Common myeloid progenitor, CD34-positive (primary cell): ENCODE data around the gene PPCDC.
A peak's percentile ranks its signal among the peaks of the same experiment; 100 is the strongest.

Source experiments
- CTCF ChIA-PET: fragments of 350-600 bp; sonication (Branson Sonifier 250); formaldehyde crosslinking; loops from one replicate; lab custom pipeline; 2021; ENCODE audit warnings: antibody characterized with exemption; lab: Charles Lee
- POLR2A ChIA-PET: fragments of 350-600 bp; sonication (Branson Sonifier 250); formaldehyde crosslinking; loops from one replicate; lab custom pipeline; 2021; ENCODE audit warnings: antibody characterized with exemption; lab: Charles Lee
- DNase-seq, 3 donors: peaks; one replicate each; pipeline versions ENCODE4 v3.0.0 to v3.0.0-alpha.2; 2013
- H3K27ac ChIP-seq, 2 experiments: 1 replicate in 1 of 2; 2 replicates in 1 of 2; pipeline ENCODE4 v1.7.0; 2013; ENCODE audit warnings: inconsistent platforms in 2 of 2, low read length in 2 of 2, mild to moderate bottlenecking in 2 of 2, low read depth in 1 of 2, moderate library complexity in 1 of 2; ENCODE audit not compliant: severe bottlenecking in 2 of 2, insufficient read depth in 1 of 2, poor library complexity in 1 of 2
- H3K27me3 ChIP-seq, 5 experiments: replicated peaks in 2 of 5; 1 replicate in 3 of 5; 2 replicates in 2 of 5; pipeline versions ENCODE4 v1.6.1 to v1.7.0; 2013; ENCODE audit warnings: low read length in 4 of 5, mild to moderate bottlenecking in 2 of 5, moderate library complexity in 2 of 5, inconsistent platforms in 1 of 5; ENCODE audit not compliant: insufficient read depth in 5 of 5, control insufficient read depth in 4 of 5
- H3K36me3 ChIP-seq, 4 experiments: 1 replicate in 2 of 4; 2 replicates in 2 of 4; pipeline versions ENCODE4 v1.6.1 to v1.7.0; 2013; ENCODE audit warnings: low read length in 3 of 4, control low read depth in 1 of 4, mild to moderate bottlenecking in 1 of 4; ENCODE audit not compliant: control insufficient read depth in 4 of 4, insufficient read depth in 4 of 4
- H3K4me1 ChIP-seq, 4 experiments: 1 replicate in 3 of 4; 2 replicates in 1 of 4; pipeline versions ENCODE4 v1.6.1 to v1.7.1; 2013; ENCODE audit warnings: low read length in 3 of 4, mild to moderate bottlenecking in 3 of 4, control low read depth in 1 of 4, inconsistent platforms in 1 of 4, moderate library complexity in 1 of 4; ENCODE audit not compliant: control insufficient read depth in 4 of 4, insufficient read depth in 4 of 4; ENCODE audit errors: control extremely low read depth in 1 of 4
- H3K4me3 ChIP-seq, 7 experiments: 1 replicate in 4 of 7; 2 replicates in 3 of 7; pipeline versions ENCODE4 v1.5.1 to v1.7.0; 2013; ENCODE audit warnings: mild to moderate bottlenecking in 7 of 7, low read length in 6 of 7, moderate library complexity in 6 of 7, inconsistent platforms in 2 of 7, low read depth in 2 of 7, control low read depth in 1 of 7; ENCODE audit not compliant: insufficient read depth in 4 of 7, control insufficient read depth in 1 of 7; ENCODE audit errors: extremely low read depth in 1 of 7
- H3K9me3 ChIP-seq, 5 experiments: 1 replicate in 4 of 5; 2 replicates in 1 of 5; pipeline versions ENCODE4 v1.6.1 to v1.7.1; 2013; ENCODE audit warnings: low read length in 4 of 5, mild to moderate bottlenecking in 2 of 5, inconsistent platforms in 1 of 5, low read depth in 1 of 5, moderate library complexity in 1 of 5; ENCODE audit not compliant: control insufficient read depth in 4 of 5, insufficient read depth in 2 of 5; ENCODE audit errors: control extremely low read depth in 1 of 5
- WGBS: methylation state at CpG from one replicate; pipeline ENCODE4 v1.1.5; 2013; ENCODE audit not compliant: insufficient coverage; 5-methylcytosine and 5-hydroxymethylcytosine counted together

PPCDC gene

DNA sequence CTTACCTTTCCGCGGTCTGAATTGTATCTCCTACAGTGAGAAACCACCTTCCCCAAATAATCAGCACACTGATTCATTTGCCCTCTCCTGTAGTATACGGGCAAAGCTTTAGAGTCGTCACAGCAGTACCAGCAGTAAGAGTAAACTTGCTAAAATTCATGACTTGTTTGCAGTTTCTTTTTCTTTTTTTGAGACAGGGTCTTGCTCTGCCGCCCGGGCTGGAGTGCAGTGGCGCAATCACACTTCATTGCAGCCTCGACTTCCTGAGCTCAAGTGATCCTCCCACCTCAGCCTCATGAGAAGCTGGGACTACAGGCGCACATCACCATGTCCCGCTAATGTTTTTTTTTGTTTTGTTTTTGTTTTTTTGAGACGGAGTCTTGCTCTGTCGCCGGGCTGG lies 16.2 kb upstream of the PPCDC start:
- ChIA-PET CTCF (interaction anchor here (1.0 to 3.0 kb wide), 3 partner anchors 8 to 35 kb away, joined by 3 to 11 read pairs (median 3); partner anchors contain the start of gene SCAMP5), POLR2A (interaction anchor here (0.7 to 1.4 kb wide), 2 partner anchors 19 to 337 kb away, joined by 3 to 7 read pairs; no protein-coding TSS in a partner anchor)

DNA sequence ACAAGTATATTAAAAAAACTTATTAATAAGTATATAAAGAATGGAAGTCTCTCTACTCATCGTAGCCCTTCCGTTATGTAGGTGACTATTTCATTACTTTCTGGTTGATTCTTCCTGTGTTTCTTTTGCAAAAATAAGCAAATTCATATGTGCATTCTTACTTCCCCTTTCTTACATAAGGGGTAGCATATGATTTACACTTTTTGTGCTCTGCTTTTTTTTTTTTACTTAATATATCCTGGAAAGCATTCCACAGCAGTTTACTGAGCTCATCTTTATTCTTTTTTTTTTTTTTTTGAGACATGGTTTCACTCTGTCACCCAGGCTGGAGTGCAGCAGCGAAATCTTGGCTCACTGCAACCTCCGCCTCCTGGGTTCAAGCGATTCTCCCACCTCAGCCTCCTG lies 15.2 kb upstream of the PPCDC start:
- Histone ChIP-seq H3K4me3 (peak overlapping the region in 5 of 7 experiments; percentile 20 to 66 (median 36)), H3K36me3 (no peaks in the 10 kb centered on the region), H3K4me1 (peaks cover 13 to 47% (median 24%) of the 10 kb centered on the region in 4 experiments), H3K27me3 (no peaks in the 10 kb centered on the region), H3K9me3 (no peaks in the 10 kb centered on the region), H3K27ac (no peak overlapping the region)
- peak; percentile 62 to 87 (median 80) for DNase-seq
- WGBS = 10% methylated on average over 2 of the region's 5 CpGs
- CTCF ChIA-PET = interaction anchor here (1.0 to 3.0 kb wide), 3 partner anchors 9 to 34 kb away, joined by 3 to 11 read pairs (median 3); partner anchors contain the start of gene SCAMP5
- POLR2A ChIA-PET = no interaction called here

More for the DNA sequence above, 16.2 kb upstream of the PPCDC start:
- Histone ChIP-seq H3K9me3 (no peaks in the 10 kb centered on the region), H3K27me3 (no peaks in the 10 kb centered on the region), H3K27ac (peak overlapping the region in 1 of 2 experiments; percentile 43), H3K4me3 (peak overlapping the region in 1 of 7 experiments; percentile 11), H3K4me1 (peaks cover 13 to 41% (median 24%) of the 10 kb centered on the region in 4 experiments), H3K36me3 (no peaks in the 10 kb centered on the region)
- 88% methylated on average over 11 of the region's 13 CpGs for WGBS
- DNase-seq = peak in 1 of 3 donors; percentile 35

DNA sequence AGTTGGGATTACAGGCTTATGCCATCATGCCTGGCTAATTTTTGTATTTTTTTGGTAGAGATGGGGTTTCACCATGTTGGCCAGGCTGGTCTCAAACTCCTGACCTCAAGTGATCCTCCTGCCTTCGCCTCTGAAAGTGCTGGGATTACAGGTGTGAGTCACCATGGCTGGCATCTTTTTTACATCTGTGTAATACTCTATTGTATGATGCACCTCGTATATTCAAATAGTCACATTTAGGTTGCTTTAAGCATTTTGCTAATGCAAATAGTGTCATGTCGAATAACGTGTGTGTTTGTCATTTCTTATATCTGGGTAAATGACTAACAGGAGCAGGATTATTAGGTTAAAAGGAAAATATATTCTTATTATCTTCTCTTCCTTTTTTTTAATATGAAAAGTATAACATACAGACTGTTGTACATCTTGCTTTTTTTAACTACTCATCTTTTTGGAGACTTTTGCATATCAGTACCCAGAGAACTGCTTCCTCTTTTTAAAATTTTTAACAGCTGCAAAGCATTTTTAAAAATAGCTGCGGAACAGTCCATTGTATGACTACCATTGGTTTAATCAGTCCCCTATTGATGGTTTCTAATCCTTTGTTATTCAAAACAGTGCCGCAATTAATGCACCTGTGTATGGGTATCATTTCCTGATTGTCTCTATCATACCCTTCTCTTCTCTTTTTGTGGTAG lies 14.6 kb upstream of the PPCDC start:
- POLR2A ChIA-PET = interaction anchor here (0.6 to 1.0 kb wide), 2 partner anchors 15 to 16 kb away, joined by 3 to 5 read pairs; partner anchors contain the start of gene PPCDC
- CTCF ChIA-PET = interaction anchor here (1.8 to 3.0 kb wide), 2 partner anchors 13 to 20 kb away, joined by 5 to 11 read pairs; partner anchors contain the start of gene SCAMP5

DNA sequence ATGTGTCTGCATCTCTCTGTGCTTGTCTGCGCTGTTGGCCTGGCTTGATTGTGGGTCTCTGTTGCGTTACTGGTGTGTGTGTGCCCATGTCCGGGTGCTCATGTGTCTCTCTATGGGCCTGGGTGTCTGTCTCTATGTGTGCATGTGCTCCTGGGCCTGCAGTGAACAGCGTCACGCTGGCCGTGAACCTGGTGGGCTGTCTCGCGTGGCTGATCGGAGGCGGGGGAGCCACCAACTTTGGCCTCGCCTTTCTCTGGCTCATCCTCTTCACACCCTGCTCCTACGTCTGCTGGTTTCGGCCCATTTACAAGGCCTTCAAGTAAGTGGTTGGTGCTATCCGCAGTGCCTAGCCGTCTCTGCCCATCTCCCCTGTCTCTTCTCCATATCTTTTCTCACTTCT lies 7.0 kb upstream of the PPCDC start:
- H3K4me1 ChIP-seq = peaks cover 0 to 22% (median 8%) of the 10 kb centered on the region in 4 experiments
- 94% methylated on average over 14 of the region's 15 CpGs for WGBS
- no peaks in the 10 kb centered on the region for H3K27me3 ChIP-seq
- DNase-seq = no peak
- H3K9me3 ChIP-seq = no peaks in the 10 kb centered on the region
- no peak overlapping the region for H3K27ac ChIP-seq
- ChIA-PET CTCF (no interaction called here), POLR2A (no interaction called here)
- no peak overlapping the region for H3K4me3 ChIP-seq
- H3K36me3 ChIP-seq = peaks cover 0 to 19% (median 3%) of the 10 kb centered on the region in 4 experiments

More for the DNA sequence above, 14.6 kb upstream of the PPCDC start:
- WGBS = 40% methylated on average over 1 of the region's 6 CpGs
- H3K4me3 ChIP-seq = peak overlapping the region in 5 of 7 experiments; percentile 20 to 66 (median 36)
- H3K27ac ChIP-seq = no peak overlapping the region
- H3K9me3 ChIP-seq = no peaks in the 10 kb centered on the region
- H3K27me3 ChIP-seq = no peaks in the 10 kb centered on the region
- peaks cover 13 to 47% (median 24%) of the 10 kb centered on the region in 4 experiments for H3K4me1 ChIP-seq
- H3K36me3 ChIP-seq = no peaks in the 10 kb centered on the region
- peak in 2 of 3 donors; percentile 73 to 80 for DNase-seq

- 96% methylated on average over 3 of the region's 3 CpGs for WGBS
- Histone ChIP-seq H3K27me3 (no peaks in the 10 kb centered on the region), H3K36me3 (peaks cover 0 to 16% (median 3%) of the 10 kb centered on the region in 4 experiments), H3K27ac (no peak overlapping the region), H3K4me1 (peaks cover 2 to 41% (median 23%) of the 10 kb centered on the region in 4 experiments), H3K9me3 (no peaks in the 10 kb centered on the region), H3K4me3 (no peak overlapping the region)
- POLR2A ChIA-PET = no interaction called here
- CTCF ChIA-PET = interaction anchor here (0.5 kb wide), 1 partner anchor 86 kb away, joined by 3 read pairs; no protein-coding TSS in a partner anchor
- no peak for DNase-seq
Measured at GRCh38 chr15:75019916-75020315, 3.5 kb upstream of the PPCDC start.

DNA sequence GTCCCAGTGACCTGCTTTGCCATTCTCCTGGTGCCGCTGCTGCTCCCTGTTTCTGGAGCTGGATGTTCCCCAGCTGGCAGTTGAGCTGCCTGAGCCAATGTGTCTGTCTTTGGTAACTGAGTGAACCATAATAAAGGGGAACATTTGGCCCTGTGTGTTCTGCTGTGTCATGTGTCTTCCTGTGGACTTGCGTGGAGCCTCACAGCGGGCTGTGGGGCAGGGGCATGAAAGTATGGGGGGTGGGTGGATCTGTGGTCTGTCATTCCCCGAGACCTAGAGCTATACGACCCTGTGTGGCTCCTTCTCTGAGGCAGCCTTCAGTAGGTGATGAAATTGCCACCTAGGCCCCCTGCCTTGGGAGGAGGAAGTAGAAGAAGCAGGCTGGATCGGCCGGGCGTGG lies 2.0 kb upstream of the PPCDC start:
- Histone ChIP-seq H3K4me3 (no peak overlapping the region), H3K27ac (peak overlapping the region in 1 of 2 experiments; percentile 37), H3K9me3 (no peaks in the 10 kb centered on the region), H3K4me1 (peaks cover 2 to 51% (median 30%) of the 10 kb centered on the region in 4 experiments), H3K36me3 (peaks cover 0 to 23% (median 6%) of the 10 kb centered on the region in 4 experiments), H3K27me3 (no peaks in the 10 kb centered on the region)
- ChIA-PET CTCF (interaction anchor here (0.8 to 1.4 kb wide), 2 partner anchors 31 to 71 kb away, joined by 3 read pairs; no protein-coding TSS in a partner anchor), POLR2A (interaction anchor here (1.2 kb wide), 1 partner anchor 26 kb away, joined by 3 read pairs; the partner anchor contains the start of gene SCAMP5)
- peak in 2 of 3 donors; percentile 49 to 62 for DNase-seq
- WGBS = 60% methylated on average over 1 of the region's 8 CpGs
